ENCODE results near the gene DCLK3. TPM values are rescaled to one million over a fixed set of nuclear protein-coding genes. Genes with fewer than 3 reads are reported as not detected.

The DCLK3 gene
- total RNA-seq, 1 donor, result not detected

DNA sequence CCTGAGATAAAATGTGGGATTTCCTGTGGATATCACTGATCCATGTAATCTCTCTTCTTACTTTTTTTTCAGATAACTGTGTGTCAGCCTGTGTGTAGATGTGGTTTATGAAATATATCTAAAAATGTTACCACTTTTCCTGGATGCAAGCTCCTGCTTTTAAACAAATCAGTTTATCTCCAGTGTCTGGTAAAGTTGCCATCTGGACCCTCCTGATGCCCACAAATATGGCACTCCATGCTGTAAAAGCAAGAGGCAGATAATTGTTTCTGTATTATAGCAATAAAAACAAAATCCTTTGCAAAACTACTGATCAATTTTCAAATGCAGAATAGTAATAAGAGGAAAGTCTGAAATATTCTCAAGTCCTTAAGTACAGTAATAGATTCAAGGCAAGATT lies 7.6 kb upstream of the DCLK3 start:
- no peak for DNase-seq (ENCODE audit: low read depth)
- H3K4me3 ChIP-seq (ENCODE audit: low read depth, low read length), result no peak overlapping the region
- TF ChIP-seq, protein P1, sequence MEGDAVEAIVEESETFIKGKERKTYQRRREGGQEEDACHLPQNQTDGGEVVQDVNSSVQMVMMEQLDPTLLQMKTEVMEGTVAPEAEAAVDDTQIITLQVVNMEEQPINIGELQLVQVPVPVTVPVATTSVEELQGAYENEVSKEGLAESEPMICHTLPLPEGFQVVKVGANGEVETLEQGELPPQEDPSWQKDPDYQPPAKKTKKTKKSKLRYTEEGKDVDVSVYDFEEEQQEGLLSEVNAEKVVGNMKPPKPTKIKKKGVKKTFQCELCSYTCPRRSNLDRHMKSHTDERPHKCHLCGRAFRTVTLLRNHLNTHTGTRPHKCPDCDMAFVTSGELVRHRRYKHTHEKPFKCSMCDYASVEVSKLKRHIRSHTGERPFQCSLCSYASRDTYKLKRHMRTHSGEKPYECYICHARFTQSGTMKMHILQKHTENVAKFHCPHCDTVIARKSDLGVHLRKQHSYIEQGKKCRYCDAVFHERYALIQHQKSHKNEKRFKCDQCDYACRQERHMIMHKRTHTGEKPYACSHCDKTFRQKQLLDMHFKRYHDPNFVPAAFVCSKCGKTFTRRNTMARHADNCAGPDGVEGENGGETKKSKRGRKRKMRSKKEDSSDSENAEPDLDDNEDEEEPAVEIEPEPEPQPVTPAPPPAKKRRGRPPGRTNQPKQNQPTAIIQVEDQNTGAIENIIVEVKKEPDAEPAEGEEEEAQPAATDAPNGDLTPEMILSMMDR (IDR thresholded peaks at IDR 0.05; ENCODE audit: insufficient read depth, low read depth, low read length), result no peak

DNA sequence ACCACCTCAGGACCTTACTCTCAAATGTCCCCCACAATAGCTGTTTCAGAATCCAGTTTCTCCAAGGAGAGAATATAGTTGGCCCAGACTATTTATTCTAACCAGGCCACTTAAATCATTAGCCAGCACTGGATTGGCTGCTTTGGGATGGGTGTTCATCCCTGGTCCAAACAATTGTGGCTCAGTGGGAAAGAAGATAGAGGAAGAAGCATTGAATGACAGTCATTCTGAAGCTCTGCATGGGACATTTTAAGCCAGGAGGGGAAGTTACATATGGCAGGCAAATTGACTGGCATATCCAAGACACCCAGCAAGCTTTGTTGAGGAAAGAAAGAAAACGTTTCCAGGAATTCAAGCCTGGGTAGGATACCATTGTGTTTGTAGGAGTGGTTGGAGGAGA lies 5.6 kb upstream of the DCLK3 start:
- TF ChIP-seq, protein P1 (IDR thresholded peaks at IDR 0.05; ENCODE audit: insufficient read depth, low read depth, low read length), result no peak
- no peak for DNase-seq (ENCODE audit: low read depth)
- H3K4me3 ChIP-seq (ENCODE audit: low read depth, low read length), result no peak overlapping the region

DNA sequence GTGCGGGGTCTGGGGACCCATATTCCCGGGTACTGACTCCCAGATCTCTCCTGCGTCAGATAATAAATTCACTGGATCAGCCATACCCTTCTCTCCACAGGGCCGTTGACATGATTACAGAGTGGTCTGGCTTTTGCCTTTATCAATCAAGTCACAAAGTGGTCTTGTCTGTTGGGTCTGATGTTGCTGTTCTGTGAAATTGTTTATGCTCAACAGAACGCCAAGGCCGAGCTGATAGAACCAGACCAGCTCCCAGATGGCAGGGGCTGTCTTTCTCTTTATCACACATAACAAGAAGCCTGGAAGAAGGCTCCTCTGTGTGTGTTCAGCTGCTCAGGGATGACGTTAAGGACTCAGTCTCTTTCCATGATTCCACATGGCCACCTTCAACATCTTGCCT lies 751 bp upstream of the DCLK3 start:
- TF ChIP-seq, protein P1 (IDR thresholded peaks at IDR 0.05; ENCODE audit: insufficient read depth, low read depth, low read length), result no peak

DNA sequence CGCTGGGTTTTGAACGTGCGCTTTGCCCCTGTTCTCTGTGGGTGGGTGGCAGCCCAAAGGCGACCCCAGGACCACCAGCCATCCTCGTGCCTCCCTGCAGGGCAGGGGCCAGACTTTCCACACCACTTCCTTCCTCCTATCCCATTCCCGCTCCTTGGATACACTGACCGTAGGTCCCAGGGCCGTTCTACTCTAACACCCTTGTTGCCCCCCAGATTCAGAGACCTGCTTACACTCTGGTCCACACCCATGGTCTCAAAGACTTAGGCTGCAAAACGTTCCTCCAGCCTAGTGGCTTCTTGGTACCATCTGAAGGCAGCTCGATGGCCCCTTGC lies 318 bp upstream of the DCLK3 start:
- H3K4me3 ChIP-seq (ENCODE audit: low read depth, low read length), result no peak overlapping the region
- TF ChIP-seq, protein P1 (IDR thresholded peaks at IDR 0.05; ENCODE audit: insufficient read depth, low read depth, low read length), result no peak

More for the DNA sequence above, 751 bp upstream of the DCLK3 start:
- no peak for DNase-seq (ENCODE audit: low read depth)
- H3K4me3 ChIP-seq (ENCODE audit: low read depth, low read length), result no peak overlapping the region

DNA sequence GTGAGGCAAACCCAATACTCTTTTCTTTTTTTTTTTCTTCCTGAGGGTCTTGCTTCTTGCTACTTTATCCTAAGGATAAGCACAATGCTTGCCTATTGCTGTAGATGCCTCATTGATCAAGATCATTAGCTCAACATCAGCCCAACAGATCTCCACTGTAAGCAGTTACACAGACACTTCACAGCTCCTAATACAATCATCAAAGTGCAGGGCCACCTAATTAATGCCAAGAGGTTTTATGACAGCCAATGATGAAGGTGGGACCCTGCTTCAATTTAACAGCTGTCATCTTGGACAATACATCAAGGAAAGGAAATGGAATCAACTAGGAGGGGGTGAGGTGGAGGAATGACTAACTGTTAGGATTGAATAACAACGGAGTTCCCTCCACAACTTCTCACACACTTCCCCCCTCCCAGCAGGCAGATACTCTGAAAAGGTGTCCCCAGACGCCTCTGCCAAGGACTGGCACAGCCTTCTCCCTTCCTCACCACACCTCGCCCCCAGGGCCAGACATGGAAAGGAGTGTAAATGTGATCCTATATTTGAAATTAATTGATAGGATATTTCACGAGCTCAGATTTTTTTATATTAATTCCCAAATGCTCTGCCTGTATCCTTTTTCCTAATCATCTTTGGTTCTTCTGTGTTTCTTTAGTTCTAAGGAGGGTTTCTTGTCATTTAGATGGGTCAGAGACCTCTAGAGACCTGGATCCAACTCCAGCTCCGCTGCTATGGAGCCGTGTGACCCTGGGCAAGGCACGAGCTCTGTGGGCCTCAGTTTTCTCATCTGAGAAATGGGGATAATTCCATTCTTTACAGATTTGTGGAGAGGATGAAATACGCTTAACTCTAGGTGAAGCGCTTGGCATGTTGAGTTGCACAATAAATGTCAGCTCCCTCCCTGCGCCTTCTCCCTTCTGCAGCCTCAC lies 1.2 kb downstream of the DCLK3 start:
- H3K4me3 ChIP-seq (ENCODE audit: low read depth, low read length), result no peak overlapping the region
- DNase-seq (ENCODE audit: low read depth), result no peak
- TF ChIP-seq, protein P1 (IDR thresholded peaks at IDR 0.05; ENCODE audit: insufficient read depth, low read depth, low read length), result no peak

More for the DNA sequence above, 318 bp upstream of the DCLK3 start:
- DNase-seq (ENCODE audit: low read depth), result no peak

DNA sequence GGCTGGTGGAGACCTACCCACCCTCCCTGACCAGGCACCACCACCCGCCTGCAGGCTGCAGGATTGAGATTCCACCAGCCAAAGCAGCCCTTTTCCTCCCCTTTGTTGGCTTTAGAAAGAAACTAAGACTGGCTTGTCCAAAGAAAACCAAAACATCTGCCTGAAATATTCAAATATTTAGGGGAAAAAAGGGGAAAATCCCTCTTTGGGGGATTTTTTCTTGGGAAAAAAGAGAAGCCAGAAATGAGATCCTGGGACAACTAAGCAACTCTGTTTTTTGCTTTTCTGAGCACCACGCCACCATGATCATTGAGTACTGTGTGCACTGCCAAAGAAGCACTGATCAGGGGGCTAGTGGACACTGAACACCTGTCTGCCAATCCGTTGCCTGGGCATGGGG lies 2.6 kb downstream of the DCLK3 start:
- DNase-seq (ENCODE audit: low read depth), result no peak
- TF ChIP-seq, protein P1 (IDR thresholded peaks at IDR 0.05; ENCODE audit: insufficient read depth, low read depth, low read length), result no peak
- no peak overlapping the region for H3K4me3 ChIP-seq (ENCODE audit: low read depth, low read length)

Measured in fibroblast of villous mesenchyme (primary cell).